GM12878 (cell line): ENCODE results near the gene UFM1. TPM values are rescaled to one million over a fixed set of nuclear protein-coding genes. Genes with fewer than 3 reads are reported as not detected.

Source experiments
- ATAC-seq: fragments of 200-7000 bp; cut with Tn5 transposase; 3 replicates; pipeline ENCODE4 v1.9.1; 2020; ENCODE audit warnings: mild to moderate bottlenecking, moderate library complexity
- BruUV-seq: library from RNA; stranded (reverse); fragments of 400-500 nt; replicated peaks from 2 replicates; lab custom pipeline; 2021; lab: Mats Ljungman, UMichigan
- CTCF ChIA-PET: fragments of 300-600 bp; sonication (Branson Sonifier 250); formaldehyde crosslinking; extraction: SDS; loops from one replicate; lab custom pipeline; 2021; ENCODE audit warnings: inconsistent platforms; lab: Yijun Ruan, JAX
- POLR2A ChIA-PET: fragments of 350-600 bp; formaldehyde crosslinking; extraction: SDS; loops from one replicate; lab custom pipeline; 2021; ENCODE audit warnings: inconsistent platforms; lab: Charles Lee
- RAD21 ChIA-PET: fragments of 300-600 bp; sonication (Branson Sonifier 250); formaldehyde crosslinking; loops from one replicate; lab custom pipeline; 2023; ENCODE audit warnings: antibody characterized with exemption; ENCODE audit not compliant: unreplicated experiment; lab: Charles Lee
- SMC1A ChIA-PET: fragments of 300-600 bp; sonication (Branson Sonifier 250); formaldehyde crosslinking; loops from one replicate; lab custom pipeline; 2023; ENCODE audit not compliant: unreplicated experiment, uncharacterized antibody; lab: Charles Lee
- DNase-seq: peaks from one replicate; pipeline ENCODE4 v3.0.0-alpha.2; 2011; ENCODE audit warnings: low read depth, low spot score
- FAIRE-seq: peaks from 3 replicates; lab custom pipeline; 2011; peaks lifted over from hg19 to GRCh38; lab: Jason Lieb, UNC
- H2AFZ ChIP-seq: 2 replicates; pipeline ENCODE4 v1.6.0; 2011; ENCODE audit warnings: low read depth, low read length, control low read depth; ENCODE audit not compliant: control insufficient read depth
- H3K27ac ChIP-seq: 2 replicates; pipeline ENCODE4 v1.5.1; 2011; ENCODE audit warnings: control low read depth; ENCODE audit not compliant: control insufficient read depth, insufficient read depth
- H3K27me3 ChIP-seq, 2 experiments: replicated peaks in 1 of 2; 2 replicates each; pipeline versions ENCODE4 v1.6.0 to v1.6.1; 2011; ENCODE audit warnings: low read length in 1 of 2; ENCODE audit not compliant: control insufficient read depth in 2 of 2, insufficient read depth in 2 of 2
- H3K36me3 ChIP-seq, 2 experiments: 2 replicates each; pipeline ENCODE4 v1.5.1; 2011; ENCODE audit warnings: low read length in 1 of 2; ENCODE audit not compliant: control insufficient read depth in 2 of 2, insufficient read depth in 2 of 2
- H3K4me1 ChIP-seq: 2 replicates; pipeline ENCODE4 v1.6.1; 2011; ENCODE audit warnings: mild to moderate bottlenecking, low read length, moderate library complexity, mixed read lengths; ENCODE audit not compliant: control insufficient read depth, insufficient read depth
- H3K4me2 ChIP-seq: 2 replicates; pipeline ENCODE4 v1.6.0; 2011; ENCODE audit warnings: control low read depth; ENCODE audit not compliant: control insufficient read depth, insufficient read depth
- H3K4me3 ChIP-seq: fragments of 200-600 bp; sonication (generic); 2 replicates; pipeline ENCODE4 v1.5.1; 2016
- H3K79me2 ChIP-seq: 2 replicates; pipeline ENCODE4 v1.6.0; 2011; ENCODE audit warnings: low read length; ENCODE audit not compliant: control insufficient read depth, insufficient read depth
- H3K9ac ChIP-seq: 2 replicates; pipeline ENCODE4 v1.8.0; 2011; ENCODE audit warnings: low read length, control low read depth, mixed read lengths; ENCODE audit not compliant: control insufficient read depth, insufficient read depth
- H3K9me3 ChIP-seq: replicated peaks from 3 replicates; pipeline ENCODE4 v1.5.1; 2011; ENCODE audit warnings: mild to moderate bottlenecking, low read length; ENCODE audit not compliant: control insufficient read depth, insufficient read depth
- H4K20me1 ChIP-seq: 2 replicates; pipeline ENCODE4 v1.6.0; 2011; ENCODE audit not compliant: control insufficient read depth, insufficient read depth
- ATF2 ChIP-seq: IDR thresholded peaks from 2 replicates; pipeline ENCODE4 v1.6.1; 2012; ENCODE audit warnings: low read length, inconsistent platforms
- CTCF ChIP-seq, 3 experiments: IDR thresholded peaks in 2 of 3; conservative IDR thresholded peaks in 1 of 3; 2 replicates each; pipeline ENCODE4 v1.5.1; 2011; ENCODE audit warnings: low read depth in 3 of 3, low read length in 3 of 3, mild to moderate bottlenecking in 3 of 3, control low read depth in 2 of 3, moderate library complexity in 2 of 3, inconsistent platforms in 1 of 3, mixed read lengths in 1 of 3; ENCODE audit not compliant: control insufficient read depth in 2 of 3, insufficient read depth in 1 of 3; ENCODE audit errors: extremely low read depth in 1 of 3
- CUX1 ChIP-seq: IDR thresholded peaks from 2 replicates; pipeline ENCODE4 v1.6.1; 2012; ENCODE audit warnings: improper control_type of control experiment, low read depth, low read length; ENCODE audit not compliant: insufficient replicate concordance
- E2F8 ChIP-seq: fragments of 450-650 bp; IDR thresholded peaks from 2 replicates; pipeline ENCODE4 v1.6.1; 2018; ENCODE audit warnings: mild to moderate bottlenecking, low read depth, moderate library complexity; ENCODE audit not compliant: partially characterized antibody
- EED ChIP-seq: sonication (generic); IDR thresholded peaks from 2 replicates; pipeline ENCODE4 v1.6.1; 2016; ENCODE audit warnings: antibody characterized with exemption, low read depth
- EZH2 ChIP-seq: IDR thresholded peaks from 2 replicates; pipeline ENCODE4 v1.6.1; 2012; ENCODE audit warnings: low read depth, mild to moderate bottlenecking, control low read depth, inconsistent platforms, low read length, borderline replicate concordance; ENCODE audit not compliant: control insufficient read depth
- IKZF1 ChIP-seq: fragments of 450-650 bp; conservative IDR thresholded peaks from 2 replicates; pipeline ENCODE4 v1.6.1; 2017; ENCODE audit warnings: antibody characterized with exemption, mild to moderate bottlenecking
- SMARCA5 ChIP-seq: fragments of 450-650 bp; IDR thresholded peaks from 2 replicates; pipeline ENCODE4 v1.6.1; 2017; ENCODE audit warnings: mild to moderate bottlenecking
- STAT3 ChIP-seq: IDR thresholded peaks from 2 replicates; pipeline ENCODE4 v1.6.1; 2011; ENCODE audit warnings: low read depth, low read length, improper control_type of control experiment
- ZSCAN29 ChIP-seq: fragments of 450-650 bp; IDR thresholded peaks from 2 replicates; pipeline ENCODE4 v1.6.1; 2017; ENCODE audit warnings: mild to moderate bottlenecking, moderate library complexity
- WGBS: methylation state at CpG from one replicate; pipeline ENCODE4 v1.1.6; 2016; ENCODE audit warnings: low lambda C conversion rate; ENCODE audit not compliant: insufficient replicate concordance, insufficient coverage; ENCODE audit errors: missing lambda C conversion rate; 5-methylcytosine and 5-hydroxymethylcytosine counted together
- in situ Hi-C: fragments of 300-500 bp; cut with MboI; formaldehyde crosslinking; loops from 9 replicates; pipeline ENCODE4 v1.14.3; 2018; ENCODE audit warnings: mixed read lengths
- intact Hi-C: fragments of 100-400 bp; cut with micrococcal nuclease; formaldehyde crosslinking; loops from one replicate; pipeline ENCODE4 v1.14.2; 2022; ENCODE audit not compliant: unreplicated experiment
- polyA plus RNA-seq, 11 experiments: library from polyadenylated mRNA; depleted of rRNA in 4 of 11; unstranded in 6 of 11; stranded (reverse) in 5 of 11; fragments of >200 nt; fragmentation: Nextera tagmentation in 4 of 11; fragmentation: Illumina TruSeq in 1 of 11; extraction: Ambion mirVana in 4 of 11; extraction: Trizol in 1 of 11; gene quantifications; 1 replicate in 1 of 11; 2 replicates in 10 of 11; pipeline versions ENCODE4 v1.2.1 to v1.2.3, GENCODE V29; 2011 to 2016; ENCODE audit warnings: inconsistent platforms in 2 of 11, missing spikeins in 2 of 11, low read depth in 1 of 11
- total RNA-seq, 4 experiments: library from RNA; depleted of rRNA in 3 of 4; stranded (reverse); fragments of >200 nt in 3 of 4; fragmentation: Illumina TruSeq in 1 of 4; extraction: Trizol in 1 of 4; gene quantifications; 2 replicates each; pipeline versions ENCODE4 v1.2.1 to v1.2.3, GENCODE V29; 2013 to 2021

The UFM1 gene
- total and polyA plus RNA-seq, 10 of the 15 experiments (the other 5 are each of a cell fraction or from before 2014, with no cell fraction given): 40.8 to 96.5 (median 73.8) TPM

- TF ChIP-seq CUX1: no peak
Measured at GRCh38 chr13:38376546-38376945, 26.9 kb downstream of the UFM1 start (continued).

GRCh38 chr13:38381890-38382289, 32.2 kb downstream of the UFM1 start:
- SMC1A ChIA-PET: interaction anchor here (0.7 to 1.4 kb wide), 2 partner anchors 9 to 331 kb away, joined by 3 read pairs; no protein-coding TSS in a partner anchor
- Histone ChIP-seq H3K9me3 (no peaks in the 10 kb centered on the region), H3K27ac (no peak overlapping the region), H3K27me3 (no peaks in the 10 kb centered on the region), H3K79me2 (no peaks in the 10 kb centered on the region), H3K36me3 (no peaks in the 10 kb centered on the region), H3K4me1 (no peaks in the 10 kb centered on the region), H3K4me2 (no peak overlapping the region), H2AFZ (no peak overlapping the region), H4K20me1 (no peaks in the 10 kb centered on the region), H3K9ac (no peak overlapping the region), H3K4me3 (no peak overlapping the region)
- BruUV-seq: no TSS peak
- DNase-seq (no peak), FAIRE-seq (no peak), ATAC-seq (no peak)
- CTCF ChIA-PET: no interaction called here
- in situ Hi-C loops: no loop called here
- intact Hi-C loops: no loop called here
- POLR2A ChIA-PET: no interaction called here
- RAD21 ChIA-PET: no interaction called here
- 54% methylated on average over 4 of the region's 4 CpGs for WGBS
- TF ChIP-seq IKZF1: no peak
- TF ChIP-seq SMARCA5: no peak
- TF ChIP-seq E2F8: no peak
- TF ChIP-seq STAT3: no peak
- no peak for TF ChIP-seq ZSCAN29
- no peak for TF ChIP-seq CTCF (IDR thresholded peaks at IDR 0.05 in 2 of 3, conservative IDR thresholded peaks at IDR 0.05 in 1 of 3; ENCODE audit: control insufficient read depth in 2 of 3, extremely low read depth in 1 of 3, insufficient read depth in 1 of 3, low read depth in 3 of 3, low read length in 3 of 3)
- TF ChIP-seq ATF2: no peak
- TF ChIP-seq EZH2: no peak
- no peak for TF ChIP-seq EED
